H1 (cell line): ENCODE measurements around the gene SLC1A5. TPM values are rescaled to one million over a fixed set of nuclear protein-coding genes. Genes with fewer than 3 reads are reported as not detected.
A peak's percentile ranks its signal among the peaks of the same experiment; 100 is the strongest.

Experiments used
- ASH2L ChIP-seq: fragments of 200-600, 300-600 bp; sonication (generic); IDR thresholded peaks from one replicate; pipeline ENCODE4 v1.7.1; 2017; ENCODE audit warnings: low read length
- CEBPB ChIP-seq: IDR thresholded peaks from 2 replicates; pipeline ENCODE4 v1.6.1; 2012; ENCODE audit warnings: low read depth, low read length
- CHD2 ChIP-seq: IDR thresholded peaks from 2 replicates; pipeline ENCODE4 v1.6.1; 2012; ENCODE audit warnings: low read length, improper control_type of control experiment
- CHD7 ChIP-seq: fragments of 300-600 bp; sonication (generic); IDR thresholded peaks from 2 replicates; pipeline ENCODE4 v1.7.1; 2012; ENCODE audit warnings: low read length, moderate library complexity, mild to moderate bottlenecking, inconsistent platforms; ENCODE audit not compliant: insufficient replicate concordance
- EZH2 ChIP-seq: fragments of 200-600 bp; sonication (generic); IDR thresholded peaks from 2 replicates; pipeline ENCODE4 v1.7.1; 2012; ENCODE audit warnings: low read depth, mild to moderate bottlenecking, moderate library complexity, low read length, inconsistent platforms; ENCODE audit not compliant: severe bottlenecking
- HDAC2 ChIP-seq, 2 experiments: fragments of 300-600 bp in 1 of 2; sonication (generic) in 1 of 2; IDR thresholded peaks; 2 replicates each; pipeline ENCODE4 v1.6.1; 2011 to 2012; ENCODE audit warnings: low read depth in 2 of 2, low read length in 2 of 2, mild to moderate bottlenecking in 2 of 2, moderate library complexity in 2 of 2, borderline replicate concordance in 1 of 2, inconsistent platforms in 1 of 2
- MAFK ChIP-seq: IDR thresholded peaks from 2 replicates; pipeline ENCODE4 v1.6.1; 2012; ENCODE audit warnings: low read depth, mild to moderate bottlenecking, improper control_type of control experiment, low read length
- NRF1 ChIP-seq: IDR thresholded peaks from 2 replicates; pipeline ENCODE4 v1.6.1; 2011; ENCODE audit warnings: mild to moderate bottlenecking, low read depth, low read length, improper control_type of control experiment
- POLR2A ChIP-seq, 2 experiments: IDR thresholded peaks; 1 replicate in 1 of 2; 2 replicates in 1 of 2; pipeline ENCODE4 v1.6.1; 2011; ENCODE audit warnings: low read depth in 2 of 2, low read length in 2 of 2, mild to moderate bottlenecking in 2 of 2; ENCODE audit errors: control extremely low read depth in 1 of 2
- SP4 ChIP-seq: IDR thresholded peaks from 2 replicates; pipeline ENCODE4 v1.6.1; 2012; ENCODE audit warnings: low read length, inconsistent platforms
- SUZ12 ChIP-seq: fragments of 200-600 bp; sonication (generic); IDR thresholded peaks from 2 replicates; pipeline ENCODE4 v1.6.1; 2012; ENCODE audit warnings: mild to moderate bottlenecking, inconsistent platforms, low read length, moderate library complexity, mixed read lengths
- polyA plus RNA-seq, 7 experiments: library from polyadenylated mRNA; depleted of rRNA in 3 of 7; stranded (reverse) in 5 of 7; unstranded in 2 of 7; fragments of >200 nt in 5 of 7; fragments of 200-250 nt in 2 of 7; gene quantifications; 1 replicate in 5 of 7; 2 replicates in 1 of 7; 4 replicates in 1 of 7; pipeline versions ENCODE4 v1.2.1 to v1.2.3, GENCODE V29; 2011 to 2013; ENCODE audit warnings: missing spikeins in 2 of 7, mixed read lengths in 2 of 7
- total RNA-seq: library from RNA; stranded (reverse); fragmentation: NEBNext Ultra II Directional; extraction: Animal tissue kit (Norgen Biotek cat#: 25700); gene quantifications from 2 replicates; pipeline ENCODE4 v1.2.1, GENCODE V29; 2021

The SLC1A5 gene
- total and polyA plus RNA-seq, 2 of the 8 experiments (the other 6 are each of a cell fraction or from before 2014, with no cell fraction given), result 291 to 351 TPM

GRCh38 chr19:46788262-46788967 is at the start of gene SLC1A5 (continued):
- TF ChIP-seq CHD7, result no peak
- TF ChIP-seq HDAC2 (IDR thresholded peaks at IDR 0.05; ENCODE audit: borderline replicate concordance in 1 of 2, low read depth in 2 of 2, low read length in 2 of 2), result no peak; a peak in 1 of 4 replicates
- TF ChIP-seq CHD2, result 0 out of 2 replicates have a peak, but pooled peaks have one; percentile 42
- peak; percentile 76; the same call in 1 of the 2 replicates for TF ChIP-seq SP4
- TF ChIP-seq CEBPB, result no peak
- TF ChIP-seq NRF1, result no peak
- no peak for TF ChIP-seq MAFK
- no peak for TF ChIP-seq SUZ12
- TF ChIP-seq POLR2A (IDR thresholded peaks at IDR 0.05; ENCODE audit: control extremely low read depth in 1 of 2, low read depth in 2 of 2, low read length in 2 of 2), result peak; percentile 99
- no peak for TF ChIP-seq ASH2L
- TF ChIP-seq EZH2, result no peak
